Retina (tissue), 1 donor: ENCODE results near the gene KPNA3.

Source experiments
- DNase-seq: peaks from one replicate; pipeline ENCODE4 v3.0.0-alpha.2; 2016

KPNA3 gene

DNA sequence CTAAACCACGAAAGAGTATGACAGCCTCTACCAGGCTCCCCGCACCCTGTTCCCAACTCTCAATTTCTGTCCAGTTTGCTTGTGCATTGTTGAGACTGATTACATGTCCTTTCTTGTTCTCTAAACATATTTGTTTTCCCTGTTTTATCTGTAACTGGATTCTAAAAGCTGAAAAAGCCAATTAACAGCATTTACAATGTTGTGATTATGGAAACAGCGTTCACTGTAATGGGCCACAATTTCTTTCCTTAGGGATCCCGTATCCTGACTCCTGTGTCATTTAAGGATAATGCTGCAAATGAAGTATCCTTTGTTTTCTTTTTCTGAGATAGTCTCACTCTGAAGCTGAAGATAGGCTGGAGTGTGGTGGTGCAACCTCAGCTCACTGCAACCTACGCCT is 121.7 kb downstream of the KPNA3 start:
- DNase-seq = no peak

DNA sequence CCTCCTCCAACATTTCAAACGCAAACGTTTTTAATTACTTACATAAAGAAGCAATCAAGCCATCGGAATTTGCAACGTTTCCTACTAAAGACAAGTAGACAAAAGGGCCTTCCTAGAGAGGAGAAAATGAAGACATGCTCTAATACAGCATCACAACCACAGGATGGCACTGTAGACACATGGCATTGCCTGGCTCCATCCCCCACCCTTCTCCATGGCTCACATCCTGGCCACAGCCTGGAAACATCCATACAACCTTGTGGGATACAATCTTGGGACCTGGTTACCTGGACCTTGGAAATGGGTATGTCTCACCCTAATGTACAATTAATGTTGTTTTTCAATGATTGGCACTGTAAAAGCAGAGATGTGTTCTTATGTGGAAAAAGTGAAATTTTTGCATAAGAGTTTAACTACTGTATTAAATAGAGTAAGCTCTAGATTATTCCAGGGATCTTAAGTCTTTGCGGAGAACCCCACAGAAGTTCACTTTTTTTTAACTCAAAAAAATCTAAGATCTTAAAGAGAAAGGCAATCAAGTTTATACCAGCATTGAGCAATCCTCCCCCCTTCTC is 122.7 kb downstream of the KPNA3 start:
- peak; percentile 78 for DNase-seq

DNA sequence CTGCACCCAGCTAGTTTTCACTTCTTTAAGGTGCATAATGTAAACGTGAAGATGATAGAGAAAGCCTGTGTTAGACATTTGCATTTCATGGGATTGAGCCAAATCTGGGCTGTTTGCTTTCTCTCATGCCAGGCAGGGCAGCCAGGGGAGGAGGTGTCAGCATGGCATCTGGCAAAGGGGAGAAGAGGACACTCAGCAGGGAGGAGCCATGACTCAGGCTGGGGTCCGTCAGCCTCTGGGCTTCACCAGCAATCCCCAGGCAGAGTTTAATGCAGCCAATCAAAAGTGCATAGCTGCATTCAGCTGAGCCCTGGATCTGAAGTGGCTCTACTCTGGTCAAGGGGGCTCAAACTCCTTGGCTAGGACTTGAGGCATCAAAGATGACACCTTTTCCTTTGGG is 124.7 kb downstream of the KPNA3 start:
- DNase-seq = no peak

DNA sequence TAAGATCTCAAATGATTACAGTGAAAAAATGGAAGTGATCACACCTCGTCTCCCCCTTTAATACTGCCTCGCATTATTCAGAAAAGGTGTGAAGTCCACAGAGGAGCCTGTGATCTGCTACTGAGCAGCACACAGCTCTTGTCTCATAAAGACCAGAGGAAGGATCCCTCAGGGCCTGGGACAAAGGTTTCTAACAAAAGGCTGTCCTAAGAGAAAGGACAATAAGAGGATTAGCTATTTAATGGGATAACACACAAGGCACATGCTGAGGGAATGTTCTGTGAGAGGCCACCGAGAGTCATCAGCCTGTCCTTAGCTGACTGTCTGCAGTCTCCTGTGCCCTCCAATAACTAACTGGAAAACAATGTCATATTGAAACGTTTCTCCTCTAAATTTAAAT is 127.9 kb downstream of the KPNA3 start:
- DNase-seq = peak; percentile 22

DNA sequence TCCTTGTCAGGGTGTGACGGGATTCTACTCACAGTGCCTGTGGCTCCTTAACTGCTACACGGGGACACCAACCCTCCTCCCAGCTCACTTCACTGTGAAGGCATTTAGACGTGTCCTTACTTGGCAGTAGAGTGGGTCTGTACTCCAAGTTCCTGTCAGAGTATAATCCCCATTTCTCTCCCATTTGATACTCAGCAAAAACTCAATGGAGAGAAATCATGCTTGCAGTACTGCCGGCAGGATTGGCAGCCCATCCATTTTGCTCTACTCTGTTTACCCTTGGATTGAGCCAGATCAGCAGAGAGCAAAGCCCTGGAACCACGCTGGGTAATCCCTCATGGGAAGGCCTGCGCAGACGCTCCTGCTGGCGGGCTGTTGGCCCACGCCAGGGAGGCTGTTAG is 135.2 kb downstream of the KPNA3 start:
- DNase-seq = no peak

DNA sequence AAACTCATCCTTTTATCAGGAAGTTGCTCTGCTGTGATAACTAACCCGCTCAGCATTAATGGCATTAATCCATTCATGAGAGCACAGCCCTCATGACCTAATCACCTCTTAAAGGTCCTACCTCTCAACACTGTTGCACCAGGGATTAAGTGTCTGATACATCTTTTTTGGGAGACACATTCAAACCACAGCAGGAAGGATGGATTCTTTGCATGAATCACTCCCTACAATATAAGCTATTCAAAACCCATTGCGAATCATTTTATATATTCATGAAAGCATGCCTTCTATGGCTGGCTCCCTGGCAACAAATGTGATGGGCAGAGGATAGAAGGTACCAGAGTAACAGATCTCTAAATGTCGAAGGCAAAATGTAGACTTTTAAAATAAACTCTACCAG is 136.6 kb downstream of the KPNA3 start:
- DNase-seq = no peak

DNA sequence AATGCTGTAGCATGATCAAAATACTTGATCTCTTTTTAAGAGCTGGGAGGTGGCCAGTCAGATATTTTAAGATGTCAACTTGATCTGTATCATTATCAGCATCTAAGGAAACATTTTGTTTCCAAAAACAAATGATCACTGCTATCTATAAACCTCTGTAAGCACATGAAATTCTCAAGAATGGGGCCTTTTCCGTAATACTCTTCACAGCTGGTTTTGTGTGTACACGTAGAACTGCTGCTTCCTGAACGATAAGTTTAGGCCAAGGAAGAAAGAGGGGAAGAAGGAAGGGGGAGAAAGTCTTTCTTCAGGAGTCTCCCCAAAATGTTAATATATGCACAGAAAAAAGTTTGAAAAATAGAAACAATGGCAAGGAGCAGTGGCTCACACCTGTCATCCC is 138.5 kb downstream of the KPNA3 start:
- no peak for DNase-seq

DNA sequence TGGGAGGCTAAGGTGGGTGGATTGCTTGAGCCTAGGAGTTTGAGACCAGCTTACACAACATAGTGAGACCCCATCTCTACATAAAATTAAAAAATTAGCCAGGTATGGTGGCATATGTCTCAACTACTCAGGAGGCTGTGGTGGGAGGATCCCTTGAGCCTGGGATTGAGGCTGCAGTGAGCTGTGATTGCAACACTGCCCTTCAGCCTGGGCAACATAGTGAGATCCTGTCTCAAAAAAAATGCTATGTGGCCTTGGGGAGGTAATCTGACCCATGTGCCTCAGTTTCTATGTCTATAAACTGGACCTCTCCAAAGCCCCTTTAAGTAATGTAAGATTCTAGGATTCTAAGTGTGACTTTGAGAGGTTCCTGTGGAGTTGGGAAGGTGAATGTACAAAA is 139.0 kb downstream of the KPNA3 start:
- no peak for DNase-seq

DNA sequence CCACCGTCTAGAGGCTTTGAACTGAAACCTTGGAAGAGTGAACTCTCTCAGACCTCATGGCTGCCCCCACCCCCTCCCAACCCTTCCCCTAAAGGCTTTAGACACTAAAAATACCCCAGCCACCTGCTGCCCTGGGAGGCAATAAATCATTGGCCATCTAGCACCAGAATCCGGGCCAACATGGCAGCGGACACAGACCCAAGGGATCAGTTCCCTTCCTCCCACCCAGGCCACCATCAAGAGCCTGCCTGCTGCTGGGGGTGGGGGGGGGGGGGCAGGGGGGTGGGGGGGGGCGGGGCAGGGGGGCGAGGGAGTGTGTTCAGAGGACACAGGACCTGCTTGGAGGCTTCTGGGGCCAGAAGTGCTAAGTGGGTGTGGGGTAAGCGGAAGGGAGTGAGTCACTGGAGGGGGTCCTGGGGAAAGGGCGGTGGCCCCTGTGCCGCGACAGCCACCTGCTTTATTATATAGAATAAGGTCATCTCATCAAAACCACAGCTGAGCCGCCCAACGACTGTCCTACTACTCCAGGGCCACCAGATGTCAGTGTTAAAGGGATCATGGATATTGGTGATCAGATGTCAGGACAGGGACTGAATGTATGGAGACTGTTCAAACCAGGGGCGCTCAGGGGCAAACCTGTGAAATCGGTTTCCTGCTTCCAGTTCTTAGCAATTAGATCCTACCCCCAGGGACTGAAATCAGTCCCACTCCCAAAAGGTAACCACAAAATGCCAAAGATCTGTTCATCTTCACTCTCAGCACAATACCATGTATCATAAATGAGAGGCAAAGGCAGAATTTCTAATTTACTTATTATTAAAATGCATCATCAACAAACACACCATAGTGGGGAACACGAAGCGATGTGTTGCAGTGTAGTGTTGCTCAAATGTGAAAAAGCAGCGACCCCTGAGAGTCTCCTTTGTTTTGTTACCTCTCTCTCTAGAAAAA is 139.9 kb downstream of the KPNA3 start:
- DNase-seq = peak; percentile 58

DNA sequence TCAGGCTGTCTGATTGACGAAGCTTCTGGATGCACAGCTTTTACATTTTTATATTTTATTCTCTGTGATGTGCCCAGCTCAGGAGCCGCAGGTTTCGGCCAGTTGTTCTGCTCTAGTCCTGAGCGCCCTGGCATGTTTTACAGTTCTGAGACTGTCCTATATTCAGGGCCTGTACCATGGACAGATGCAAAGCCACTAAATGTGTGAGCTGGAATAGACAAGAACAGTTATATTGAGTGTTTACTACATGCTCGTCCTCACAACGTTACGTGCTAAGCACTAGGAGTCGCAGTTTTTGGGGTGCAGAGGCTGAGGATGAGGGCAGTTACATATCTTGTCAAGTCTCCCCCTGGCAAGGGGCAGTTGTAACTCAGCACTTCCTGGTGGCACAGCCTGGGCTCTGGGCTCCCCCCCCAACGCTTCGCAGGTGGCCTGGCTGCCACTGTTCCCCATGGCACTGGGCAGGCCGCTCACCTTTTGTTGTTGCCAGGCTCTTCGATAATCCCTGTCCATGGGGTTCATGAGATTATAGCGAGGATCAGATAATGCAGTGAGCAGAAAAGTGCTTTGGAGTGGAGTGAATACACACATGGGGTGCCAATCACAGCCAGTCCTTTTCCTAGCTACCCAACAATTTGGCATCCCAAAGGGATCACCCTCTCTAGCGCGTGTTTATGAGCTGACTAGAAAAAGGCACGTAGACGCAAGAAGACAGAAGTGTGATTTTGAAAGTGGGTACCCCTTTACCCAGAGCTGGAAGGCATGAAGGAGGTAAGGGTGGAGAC is 140.7 kb downstream of the KPNA3 start:
- no peak for DNase-seq

DNA sequence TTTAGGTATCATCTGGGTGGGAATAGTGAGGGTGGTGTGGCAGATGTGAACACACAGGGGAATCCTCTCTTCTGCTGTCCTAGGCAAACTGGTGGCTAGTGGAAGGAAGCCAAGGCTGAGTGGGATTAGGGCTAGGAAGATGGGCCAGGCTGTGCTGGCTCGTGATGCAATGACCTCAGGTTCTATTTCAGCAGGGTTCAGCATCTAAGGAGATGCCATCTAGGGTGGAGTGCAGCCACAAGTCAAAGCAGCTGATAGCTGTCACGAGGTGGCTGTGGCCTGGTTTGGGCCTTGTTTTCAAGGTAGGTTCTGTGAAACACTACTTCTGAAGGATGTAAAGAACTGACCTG is 142.5 kb downstream of the KPNA3 start:
- DNase-seq = no peak
